Fibroblast of lung (primary cell): ENCODE data around the gene SCO2.
"Not testable (repeated sequence)": the region's sequence is repeated elsewhere in the genome, so short reads cannot be mapped to it uniquely, and the experiment has no call there.

Source experiments
- EZH2 ChIP-seq: IDR thresholded peaks from 2 replicates; pipeline ENCODE4 v1.5.1; 2012; ENCODE audit warnings: low read length, control low read depth, mild to moderate bottlenecking; ENCODE audit errors: missing control alignments
- TF ChIP-seq, protein P1 (sequence below), 2 donors: IDR thresholded peaks in 1 of 2; conservative IDR thresholded peaks in 1 of 2; 1 replicate in 1 of 2; 2 replicates in 1 of 2; pipeline ENCODE4 v1.5.1; 2011 to 2012; ENCODE audit warnings: low read length in 2 of 2, control low read depth in 1 of 2, inconsistent platforms in 1 of 2, low read depth in 1 of 2, mild to moderate bottlenecking in 1 of 2

DNA sequence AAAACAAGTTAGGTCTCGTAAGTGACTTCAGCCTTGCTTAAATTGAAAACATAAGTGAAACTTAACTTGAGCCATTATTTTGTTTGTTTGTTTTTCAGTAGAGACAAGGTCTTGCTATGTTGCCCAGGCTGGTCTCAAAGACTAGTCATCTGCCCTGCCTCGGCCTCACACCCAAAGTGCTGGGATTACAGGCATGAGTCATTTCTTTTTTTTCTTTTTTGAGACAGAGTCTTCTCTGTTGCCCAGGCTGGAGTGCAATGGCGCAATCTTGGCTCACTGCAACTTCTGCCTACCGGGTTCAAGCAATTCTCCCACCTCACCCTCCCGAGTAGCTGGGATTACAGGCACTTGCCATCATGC is 16.2 kb upstream of the SCO2 start:
- TF ChIP-seq, protein P1, sequence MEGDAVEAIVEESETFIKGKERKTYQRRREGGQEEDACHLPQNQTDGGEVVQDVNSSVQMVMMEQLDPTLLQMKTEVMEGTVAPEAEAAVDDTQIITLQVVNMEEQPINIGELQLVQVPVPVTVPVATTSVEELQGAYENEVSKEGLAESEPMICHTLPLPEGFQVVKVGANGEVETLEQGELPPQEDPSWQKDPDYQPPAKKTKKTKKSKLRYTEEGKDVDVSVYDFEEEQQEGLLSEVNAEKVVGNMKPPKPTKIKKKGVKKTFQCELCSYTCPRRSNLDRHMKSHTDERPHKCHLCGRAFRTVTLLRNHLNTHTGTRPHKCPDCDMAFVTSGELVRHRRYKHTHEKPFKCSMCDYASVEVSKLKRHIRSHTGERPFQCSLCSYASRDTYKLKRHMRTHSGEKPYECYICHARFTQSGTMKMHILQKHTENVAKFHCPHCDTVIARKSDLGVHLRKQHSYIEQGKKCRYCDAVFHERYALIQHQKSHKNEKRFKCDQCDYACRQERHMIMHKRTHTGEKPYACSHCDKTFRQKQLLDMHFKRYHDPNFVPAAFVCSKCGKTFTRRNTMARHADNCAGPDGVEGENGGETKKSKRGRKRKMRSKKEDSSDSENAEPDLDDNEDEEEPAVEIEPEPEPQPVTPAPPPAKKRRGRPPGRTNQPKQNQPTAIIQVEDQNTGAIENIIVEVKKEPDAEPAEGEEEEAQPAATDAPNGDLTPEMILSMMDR (conservative IDR thresholded peaks at IDR 0.05 in 1 of 2, IDR thresholded peaks at IDR 0.05 in 1 of 2; ENCODE audit: low read depth in 1 of 2, low read length in 2 of 2) = not testable (repeated sequence)
- not testable (repeated sequence) for TF ChIP-seq EZH2
